VCaP (cell line): Measurements from ENCODE around the gene SLC13A2.

ENCODE experiments used
- H3K27ac ChIP-seq: fragments of 450-650 bp; 2 replicates; pipeline ENCODE4 v1.5.1; 2017
- CTCF ChIP-seq: fragments of 450-650 bp; conservative IDR thresholded peaks from 2 replicates; pipeline ENCODE4 v1.5.1; 2017; ENCODE audit warnings: mild to moderate bottlenecking, moderate library complexity

SLC13A2 gene

GRCh38 chr17:28505986-28506665 is 32.7 kb downstream of the SLC13A2 start, which contains the start of gene FOXN1:
TSS of gene FOXN1 (plus strand) at chr17:28506348. CDS start at chr17:28523970, 17,622 bp downstream.
- no peak within 1 kb of the TSS for H3K27ac ChIP-seq
- no peak for TF ChIP-seq CTCF

GRCh38 chr17:28506763-28507487 is 33.5 kb downstream of the SLC13A2 start:
- no peak for TF ChIP-seq CTCF
- no peak overlapping the region for H3K27ac ChIP-seq

- no peak for TF ChIP-seq CTCF
- H3K27ac ChIP-seq = no peak overlapping the region
Measured at GRCh38 chr17:28507567-28508203, 34.2 kb downstream of the SLC13A2 start.

- no peak for TF ChIP-seq CTCF
- no peak overlapping the region for H3K27ac ChIP-seq
Measured at GRCh38 chr17:28508211-28508724, 34.8 kb downstream of the SLC13A2 start.

GRCh38 chr17:28509789-28510188 is 36.3 kb downstream of the SLC13A2 start:
- TF ChIP-seq CTCF = no peak
- no peak overlapping the region for H3K27ac ChIP-seq

GRCh38 chr17:28511858-28512461 is 38.5 kb downstream of the SLC13A2 start:
- H3K27ac ChIP-seq = no peak overlapping the region
- TF ChIP-seq CTCF = no peak

- no peak overlapping the region for H3K27ac ChIP-seq
- TF ChIP-seq CTCF = no peak
Measured at GRCh38 chr17:28513476-28513875, 40.0 kb downstream of the SLC13A2 start.
